ENCODE measurements around the gene CRCP. TPM values are rescaled to one million over a fixed set of nuclear protein-coding genes. Genes with fewer than 3 reads are reported as not detected.
"Not testable (repeated sequence)": the region's sequence is repeated elsewhere in the genome, so short reads cannot be mapped to it uniquely, and the experiment has no call there.

Gene CRCP
- total RNA-seq, 2 donors from 2014 or later: 36.3 to 48.8 TPM

GRCh38 chr7:66172536-66173401 lies 58.1 kb downstream of the CRCP start:
- not testable (repeated sequence) for H3K9me3 Mint-ChIP-seq; H3K4me1 Mint-ChIP-seq (ENCODE audit: low read depth); DNase-seq; H3K27me3 Mint-ChIP-seq (ENCODE audit: low read depth); H3K36me3 Mint-ChIP-seq (ENCODE audit: insufficient read depth in 2 of 2); H3K27ac Mint-ChIP-seq; H3K4me3 Mint-ChIP-seq; ATAC-seq (replicated peaks in 1 of 2)

GRCh38 chr7:66173856-66174255 lies 59.2 kb downstream of the CRCP start:
- H3K4me1 Mint-ChIP-seq (ENCODE audit: low read depth): peaks cover 6% of the 10 kb centered on the region
- H3K36me3 Mint-ChIP-seq (ENCODE audit: insufficient read depth in 2 of 2): no peaks in the 10 kb centered on the region

DNA sequence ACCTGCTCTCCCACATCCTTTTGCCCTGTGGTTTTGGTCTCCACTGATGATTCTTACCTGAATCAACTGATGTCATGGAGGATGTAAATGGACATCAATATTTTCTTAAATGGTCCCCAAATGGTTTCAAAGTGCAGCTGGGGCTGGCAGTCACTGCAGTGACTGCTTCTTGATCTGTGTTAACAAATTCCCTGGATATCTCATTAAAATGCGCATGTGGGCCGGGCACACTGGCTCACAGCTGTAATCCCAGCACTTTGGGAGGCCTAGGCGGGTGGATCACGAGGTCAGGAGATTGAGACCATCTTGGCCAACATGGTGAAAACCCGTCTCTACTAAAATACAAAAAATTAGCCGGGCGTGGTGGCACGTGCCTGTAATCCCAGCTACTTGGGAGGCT lies 60.4 kb downstream of the CRCP start:
- not testable (repeated sequence) for H3K27me3 Mint-ChIP-seq (ENCODE audit: low read depth); ATAC-seq (replicated peaks in 1 of 2); H3K36me3 Mint-ChIP-seq (ENCODE audit: insufficient read depth in 2 of 2); H3K4me3 Mint-ChIP-seq; H3K4me1 Mint-ChIP-seq (ENCODE audit: low read depth); H3K9me3 Mint-ChIP-seq; H3K27ac Mint-ChIP-seq; DNase-seq

More at GRCh38 chr7:66173856-66174255, 59.2 kb downstream of the CRCP start:
- no peak overlapping the region for H3K27ac Mint-ChIP-seq
- no peak overlapping the region for H3K4me3 Mint-ChIP-seq
- DNase-seq (no peak), ATAC-seq (replicated peaks in 1 of 2) (no peak)
- H3K9me3 Mint-ChIP-seq: no peaks in the 10 kb centered on the region
- no peaks in the 10 kb centered on the region for H3K27me3 Mint-ChIP-seq (ENCODE audit: low read depth)

GRCh38 chr7:66176914-66177313 lies 62.3 kb downstream of the CRCP start:
- Mint-ChIP-seq H3K4me3 (no peak overlapping the region), H3K27ac (no peak overlapping the region), H3K4me1 (ENCODE audit: low read depth) (peaks cover 6% of the 10 kb centered on the region), H3K9me3 (no peaks in the 10 kb centered on the region), H3K27me3 (ENCODE audit: low read depth) (no peaks in the 10 kb centered on the region), H3K36me3 (ENCODE audit: insufficient read depth in 2 of 2) (no peaks in the 10 kb centered on the region)
- no peak for ATAC-seq (replicated peaks in 1 of 2)
- DNase-seq: no peak

- no peaks in the 10 kb centered on the region for H3K9me3 Mint-ChIP-seq
- no peak overlapping the region for H3K27ac Mint-ChIP-seq
- no peaks in the 10 kb centered on the region for H3K27me3 Mint-ChIP-seq (ENCODE audit: low read depth)
Observed at GRCh38 chr7:66178258-66178657, 63.6 kb downstream of the CRCP start.

DNA sequence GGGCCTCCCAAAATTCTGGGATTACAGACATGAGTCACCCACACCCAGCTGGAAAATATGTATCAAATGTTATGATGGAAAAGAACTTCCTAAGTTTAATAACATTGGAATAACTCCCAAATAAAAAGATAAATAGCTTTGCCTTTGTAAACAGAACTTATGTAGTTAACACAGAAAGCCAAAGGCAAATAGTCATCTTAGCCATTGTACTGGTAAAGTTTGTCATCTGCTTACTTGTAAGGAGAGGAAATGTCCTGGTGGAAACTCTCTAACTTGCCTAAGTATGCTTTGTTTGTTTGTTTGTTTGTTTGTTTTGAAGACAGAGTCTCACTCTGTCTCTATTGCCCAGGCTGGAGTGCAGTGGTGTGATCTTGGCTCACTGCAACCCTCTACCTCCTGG lies 66.7 kb downstream of the CRCP start:
- ATAC-seq (replicated peaks in 1 of 2) (no peak), DNase-seq (no peak)
- Mint-ChIP-seq H3K27ac (no peak overlapping the region), H3K4me1 (ENCODE audit: low read depth) (no peaks in the 10 kb centered on the region), H3K9me3 (no peaks in the 10 kb centered on the region), H3K36me3 (ENCODE audit: insufficient read depth in 2 of 2) (peaks cover 0 to 2% of the 10 kb centered on the region in 2 donors), H3K4me3 (no peak overlapping the region), H3K27me3 (ENCODE audit: low read depth) (no peaks in the 10 kb centered on the region)

More at GRCh38 chr7:66178258-66178657, 63.6 kb downstream of the CRCP start:
- Mint-ChIP-seq H3K36me3 (ENCODE audit: insufficient read depth in 2 of 2) (no peaks in the 10 kb centered on the region), H3K4me1 (ENCODE audit: low read depth) (peaks cover 1% of the 10 kb centered on the region), H3K4me3 (no peak overlapping the region)
- ATAC-seq (replicated peaks in 1 of 2) (no peak), DNase-seq (no peak)

GRCh38 chr7:66181845-66182244 lies 67.2 kb downstream of the CRCP start:
- no peaks in the 10 kb centered on the region for H3K27me3 Mint-ChIP-seq (ENCODE audit: low read depth)
- H3K9me3 Mint-ChIP-seq: no peaks in the 10 kb centered on the region
- no peak overlapping the region for H3K27ac Mint-ChIP-seq
- DNase-seq (no peak), ATAC-seq (replicated peaks in 1 of 2) (no peak)
- H3K4me1 Mint-ChIP-seq (ENCODE audit: low read depth): no peaks in the 10 kb centered on the region
- H3K36me3 Mint-ChIP-seq (ENCODE audit: insufficient read depth in 2 of 2): peaks cover 0 to 2% of the 10 kb centered on the region in 2 donors
- H3K4me3 Mint-ChIP-seq: no peak overlapping the region

GRCh38 chr7:66182920-66183319 lies 68.3 kb downstream of the CRCP start:
- Mint-ChIP-seq H3K4me3 (no peak overlapping the region), H3K27ac (no peak overlapping the region), H3K27me3 (ENCODE audit: low read depth) (no peaks in the 10 kb centered on the region), H3K36me3 (ENCODE audit: insufficient read depth in 2 of 2) (peaks cover 0 to 2% of the 10 kb centered on the region in 2 donors), H3K9me3 (no peaks in the 10 kb centered on the region), H3K4me1 (ENCODE audit: low read depth) (no peaks in the 10 kb centered on the region)
- DNase-seq (no peak), ATAC-seq (replicated peaks in 1 of 2) (no peak)

GRCh38 chr7:66183700-66184099 lies 69.1 kb downstream of the CRCP start:
- no peaks in the 10 kb centered on the region for H3K9me3 Mint-ChIP-seq
- no peaks in the 10 kb centered on the region for H3K27me3 Mint-ChIP-seq (ENCODE audit: low read depth)
- peaks cover 0 to 2% of the 10 kb centered on the region in 2 donors for H3K36me3 Mint-ChIP-seq (ENCODE audit: insufficient read depth in 2 of 2)
- no peak overlapping the region for H3K27ac Mint-ChIP-seq
- H3K4me3 Mint-ChIP-seq: no peak overlapping the region
- no peak for DNase-seq
- ATAC-seq (replicated peaks in 1 of 2): no peak
- no peaks in the 10 kb centered on the region for H3K4me1 Mint-ChIP-seq (ENCODE audit: low read depth)

- ATAC-seq (replicated peaks in 1 of 2) (no peak), DNase-seq (no peak)
- Mint-ChIP-seq H3K4me3 (no peak overlapping the region), H3K36me3 (ENCODE audit: insufficient read depth in 2 of 2) (peaks cover 0 to 2% of the 10 kb centered on the region in 2 donors), H3K9me3 (no peaks in the 10 kb centered on the region), H3K4me1 (ENCODE audit: low read depth) (no peaks in the 10 kb centered on the region), H3K27me3 (ENCODE audit: low read depth) (no peaks in the 10 kb centered on the region), H3K27ac (no peak overlapping the region)
Observed at GRCh38 chr7:66185680-66186187, 71.1 kb downstream of the CRCP start.

DNA sequence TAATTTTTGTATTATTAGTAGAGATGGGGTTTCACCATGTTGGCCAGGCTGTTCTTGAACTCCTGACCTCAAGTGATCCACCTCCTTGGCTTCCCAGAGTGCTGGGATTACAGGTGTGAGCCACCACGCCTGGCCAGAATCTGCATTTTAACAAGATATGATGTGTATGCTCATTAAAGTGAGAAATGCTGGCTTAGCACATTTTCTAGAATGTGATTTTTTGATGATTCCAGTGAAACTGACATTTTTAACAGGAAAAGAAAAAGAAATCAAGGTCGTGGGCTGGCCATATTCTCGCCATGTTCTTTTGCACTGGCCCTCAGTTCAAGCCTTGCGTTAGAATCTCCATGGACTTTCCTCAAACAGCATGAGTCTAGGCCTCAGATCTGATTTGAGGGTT lies 72.3 kb downstream of the CRCP start:
- Mint-ChIP-seq H3K27ac (no peak overlapping the region), H3K36me3 (ENCODE audit: insufficient read depth in 2 of 2) (peaks cover 0 to 2% of the 10 kb centered on the region in 2 donors), H3K27me3 (ENCODE audit: low read depth) (no peaks in the 10 kb centered on the region), H3K4me1 (ENCODE audit: low read depth) (no peaks in the 10 kb centered on the region), H3K4me3 (no peak overlapping the region), H3K9me3 (no peaks in the 10 kb centered on the region)
- no peak for ATAC-seq (replicated peaks in 1 of 2)
- no peak for DNase-seq

DNA sequence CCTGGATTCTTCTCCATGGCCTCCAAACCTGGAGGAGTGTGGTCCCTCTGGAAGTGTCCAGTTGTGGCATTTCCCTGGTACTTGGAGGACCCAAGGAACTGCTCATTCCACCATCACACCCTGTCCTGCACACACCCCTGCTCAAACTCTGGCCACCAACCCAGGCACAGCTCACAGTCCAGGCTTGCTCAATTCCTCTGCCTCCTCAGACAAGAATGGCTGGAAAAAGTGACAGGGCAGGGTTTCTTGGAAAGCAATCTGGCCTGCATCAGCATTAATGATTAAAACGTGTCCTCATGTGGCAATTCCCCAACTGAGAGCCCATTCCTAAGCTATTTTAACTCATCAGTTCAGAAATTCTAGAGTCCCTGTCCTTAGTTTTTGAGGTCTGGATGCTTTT lies 73.3 kb downstream of the CRCP start:
- H3K27ac Mint-ChIP-seq: no peak overlapping the region
- H3K27me3 Mint-ChIP-seq (ENCODE audit: low read depth): no peaks in the 10 kb centered on the region
- ATAC-seq (replicated peaks in 1 of 2) (no peak), DNase-seq (no peak)
- H3K36me3 Mint-ChIP-seq (ENCODE audit: insufficient read depth in 2 of 2): peaks cover 0 to 2% of the 10 kb centered on the region in 2 donors
- no peaks in the 10 kb centered on the region for H3K9me3 Mint-ChIP-seq
- H3K4me3 Mint-ChIP-seq: no peak overlapping the region
- no peaks in the 10 kb centered on the region for H3K4me1 Mint-ChIP-seq (ENCODE audit: low read depth)

DNA sequence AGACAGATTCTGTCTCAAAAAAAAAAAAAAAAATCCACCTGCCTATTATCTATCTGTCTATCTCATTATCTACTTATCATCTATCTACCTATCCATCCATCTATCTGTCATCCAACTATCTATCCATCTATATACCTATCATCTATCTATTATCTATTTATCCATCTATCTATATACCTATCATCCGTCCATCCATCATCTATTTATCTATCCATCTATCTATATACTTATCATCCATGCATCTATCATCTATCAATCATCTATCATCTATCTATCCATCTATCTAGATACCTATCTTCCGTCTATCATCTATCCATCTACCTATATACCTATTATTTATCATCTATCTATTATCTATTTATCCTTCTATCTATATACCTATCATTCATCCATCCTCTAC lies 74.0 kb downstream of the CRCP start:
- no peak overlapping the region for H3K27ac Mint-ChIP-seq
- H3K27me3 Mint-ChIP-seq (ENCODE audit: low read depth): no peaks in the 10 kb centered on the region
- no peaks in the 10 kb centered on the region for H3K9me3 Mint-ChIP-seq
- H3K36me3 Mint-ChIP-seq (ENCODE audit: insufficient read depth in 2 of 2): peaks cover 0 to 2% of the 10 kb centered on the region in 2 donors
- ATAC-seq (replicated peaks in 1 of 2) (no peak), DNase-seq (no peak)
- no peaks in the 10 kb centered on the region for H3K4me1 Mint-ChIP-seq (ENCODE audit: low read depth)
- H3K4me3 Mint-ChIP-seq: no peak overlapping the region

All from activated T-cell treated with anti-CD3 and anti-CD28 coated beads, Interleukin-2, amount 50 U/mL, for 72 hours (primary cell).